Ishikawa (cell line): ENCODE results near the gene VGLL1.

Source experiments
- CEBPB ChIP-seq: IDR thresholded peaks from 2 replicates; pipeline ENCODE4 v1.6.1; 2012
- EGR1 ChIP-seq: IDR thresholded peaks from 2 replicates; pipeline ENCODE4 v1.6.1; 2012
- EP300 ChIP-seq: IDR thresholded peaks from 2 replicates; pipeline ENCODE4 v1.6.1; 2012; ENCODE audit warnings: borderline replicate concordance
- RAD21 ChIP-seq: IDR thresholded peaks from 2 replicates; pipeline ENCODE4 v1.6.1; 2012; ENCODE audit warnings: low read depth
- TCF12 ChIP-seq: IDR thresholded peaks from 2 replicates; pipeline ENCODE4 v1.6.1; 2012; ENCODE audit warnings: low read depth
- TEAD4 ChIP-seq: IDR thresholded peaks from 2 replicates; pipeline ENCODE4 v1.6.1; 2012
- YY1 ChIP-seq: IDR thresholded peaks from 2 replicates; pipeline ENCODE4 v1.6.1; 2012; ENCODE audit warnings: low read depth
- ZBTB7A ChIP-seq: IDR thresholded peaks from 2 replicates; pipeline ENCODE4 v1.6.1; 2012; ENCODE audit warnings: low read depth
- TF ChIP-seq, protein P1 (sequence below): IDR thresholded peaks from 2 replicates; pipeline ENCODE4 v1.6.1; 2012; ENCODE audit warnings: low read depth, mild to moderate bottlenecking
- TF ChIP-seq, protein P2 (sequence below): IDR thresholded peaks from 2 replicates; pipeline ENCODE4 v1.6.1; 2012
- TF ChIP-seq, protein P3 (sequence below): IDR thresholded peaks from 2 replicates; pipeline ENCODE4 v1.6.1; 2012

DNA sequence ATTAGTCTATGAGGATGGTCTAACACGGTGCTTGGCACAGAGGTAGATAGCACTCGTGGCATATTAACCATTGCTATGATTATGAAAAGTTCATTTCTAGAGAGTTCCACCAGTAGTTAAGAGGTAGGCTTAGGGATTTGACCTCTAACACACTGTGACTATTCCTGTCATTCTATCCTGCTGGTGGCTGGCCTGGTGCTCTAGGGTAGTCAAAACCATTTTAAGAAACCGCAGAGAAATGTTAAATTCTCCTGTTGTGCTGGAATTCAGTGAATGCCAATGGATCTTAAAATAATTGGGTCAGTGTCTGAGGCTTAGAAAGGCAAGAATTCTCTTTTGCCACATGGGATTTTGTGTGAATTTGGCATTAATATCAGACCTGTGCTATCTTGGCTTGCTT is 53.9 kb downstream of the VGLL1 start:
- TF ChIP-seq, protein P1, sequence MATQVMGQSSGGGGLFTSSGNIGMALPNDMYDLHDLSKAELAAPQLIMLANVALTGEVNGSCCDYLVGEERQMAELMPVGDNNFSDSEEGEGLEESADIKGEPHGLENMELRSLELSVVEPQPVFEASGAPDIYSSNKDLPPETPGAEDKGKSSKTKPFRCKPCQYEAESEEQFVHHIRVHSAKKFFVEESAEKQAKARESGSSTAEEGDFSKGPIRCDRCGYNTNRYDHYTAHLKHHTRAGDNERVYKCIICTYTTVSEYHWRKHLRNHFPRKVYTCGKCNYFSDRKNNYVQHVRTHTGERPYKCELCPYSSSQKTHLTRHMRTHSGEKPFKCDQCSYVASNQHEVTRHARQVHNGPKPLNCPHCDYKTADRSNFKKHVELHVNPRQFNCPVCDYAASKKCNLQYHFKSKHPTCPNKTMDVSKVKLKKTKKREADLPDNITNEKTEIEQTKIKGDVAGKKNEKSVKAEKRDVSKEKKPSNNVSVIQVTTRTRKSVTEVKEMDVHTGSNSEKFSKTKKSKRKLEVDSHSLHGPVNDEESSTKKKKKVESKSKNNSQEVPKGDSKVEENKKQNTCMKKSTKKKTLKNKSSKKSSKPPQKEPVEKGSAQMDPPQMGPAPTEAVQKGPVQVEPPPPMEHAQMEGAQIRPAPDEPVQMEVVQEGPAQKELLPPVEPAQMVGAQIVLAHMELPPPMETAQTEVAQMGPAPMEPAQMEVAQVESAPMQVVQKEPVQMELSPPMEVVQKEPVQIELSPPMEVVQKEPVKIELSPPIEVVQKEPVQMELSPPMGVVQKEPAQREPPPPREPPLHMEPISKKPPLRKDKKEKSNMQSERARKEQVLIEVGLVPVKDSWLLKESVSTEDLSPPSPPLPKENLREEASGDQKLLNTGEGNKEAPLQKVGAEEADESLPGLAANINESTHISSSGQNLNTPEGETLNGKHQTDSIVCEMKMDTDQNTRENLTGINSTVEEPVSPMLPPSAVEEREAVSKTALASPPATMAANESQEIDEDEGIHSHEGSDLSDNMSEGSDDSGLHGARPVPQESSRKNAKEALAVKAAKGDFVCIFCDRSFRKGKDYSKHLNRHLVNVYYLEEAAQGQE: no peak
- no peak for TF ChIP-seq TCF12
- no peak for TF ChIP-seq EGR1
- no peak for TF ChIP-seq RAD21
- TF ChIP-seq EP300: no peak
- TF ChIP-seq ZBTB7A: no peak
- TF ChIP-seq, protein P2, sequence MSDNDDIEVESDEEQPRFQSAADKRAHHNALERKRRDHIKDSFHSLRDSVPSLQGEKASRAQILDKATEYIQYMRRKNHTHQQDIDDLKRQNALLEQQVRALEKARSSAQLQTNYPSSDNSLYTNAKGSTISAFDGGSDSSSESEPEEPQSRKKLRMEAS: no peak
- TF ChIP-seq, protein P3, sequence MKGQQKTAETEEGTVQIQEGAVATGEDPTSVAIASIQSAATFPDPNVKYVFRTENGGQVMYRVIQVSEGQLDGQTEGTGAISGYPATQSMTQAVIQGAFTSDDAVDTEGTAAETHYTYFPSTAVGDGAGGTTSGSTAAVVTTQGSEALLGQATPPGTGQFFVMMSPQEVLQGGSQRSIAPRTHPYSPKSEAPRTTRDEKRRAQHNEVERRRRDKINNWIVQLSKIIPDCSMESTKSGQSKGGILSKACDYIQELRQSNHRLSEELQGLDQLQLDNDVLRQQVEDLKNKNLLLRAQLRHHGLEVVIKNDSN: no peak
- TF ChIP-seq YY1: no peak
- no peak for TF ChIP-seq TEAD4
- TF ChIP-seq CEBPB: no peak
